ENCODE results near the gene AFF2. TPM values are rescaled to one million over a fixed set of nuclear protein-coding genes. Genes with fewer than 3 reads are reported as not detected.

Gene AFF2
- total RNA-seq, 4 donors from 2014 or later = 0.05 to 1.0 (median 0.23) TPM

GRCh38 chrX:149004936-149005335 is 504.5 kb downstream of the AFF2 start:
- DNase-seq (no peak), ATAC-seq (no peak)
- no peak overlapping the region for H3K27ac ChIP-seq
- no peaks in the 10 kb centered on the region for H3K9me3 ChIP-seq
- H3K4me1 ChIP-seq = no peaks in the 10 kb centered on the region
- H3K36me3 ChIP-seq = no peaks in the 10 kb centered on the region
- no peak overlapping the region for H3K4me3 ChIP-seq
- intact Hi-C loops (cut with DNase I; ENCODE audit: low total_unique reads) (no loop called here), in situ Hi-C loops (cut with MboI; ENCODE audit: low sequenced_read_pairs in 4 of 4) (no loop called here)
- no peaks in the 10 kb centered on the region for H3K27me3 ChIP-seq
- no peak for TF ChIP-seq CTCF (IDR thresholded peaks at IDR 0.05 in 4 of 5, conservative IDR thresholded peaks at IDR 0.05 in 1 of 5)
- TF ChIP-seq POLR2A (IDR thresholded peaks at IDR 0.05) = no peak

- Histone ChIP-seq H3K4me3 (no peak overlapping the region), H3K4me1 (no peaks in the 10 kb centered on the region), H3K27me3 (no peaks in the 10 kb centered on the region), H3K9me3 (no peaks in the 10 kb centered on the region), H3K36me3 (no peaks in the 10 kb centered on the region), H3K27ac (no peak overlapping the region)
- TF ChIP-seq POLR2A (IDR thresholded peaks at IDR 0.05) = no peak
- TF ChIP-seq CTCF (IDR thresholded peaks at IDR 0.05 in 4 of 5, conservative IDR thresholded peaks at IDR 0.05 in 1 of 5) = no peak
- intact Hi-C loops (cut with DNase I; ENCODE audit: low total_unique reads) = no loop called here
- in situ Hi-C loops (cut with MboI; ENCODE audit: low sequenced_read_pairs in 4 of 4) = no loop called here
- no peak for DNase-seq
- ATAC-seq = no peak
These were observed 505.8 kb downstream of the AFF2 start for GRCh38 chrX:149006235-149006634.

GRCh38 chrX:149007423-149007822 is 507.0 kb downstream of the AFF2 start:
- no peak for TF ChIP-seq CTCF (IDR thresholded peaks at IDR 0.05 in 4 of 5, conservative IDR thresholded peaks at IDR 0.05 in 1 of 5)
- TF ChIP-seq POLR2A (IDR thresholded peaks at IDR 0.05) = no peak
- no peak overlapping the region for H3K4me3 ChIP-seq
- no peak overlapping the region for H3K27ac ChIP-seq
- no peaks in the 10 kb centered on the region for H3K4me1 ChIP-seq
- DNase-seq = no peak
- intact Hi-C loops (cut with DNase I; ENCODE audit: low total_unique reads) (no loop called here), in situ Hi-C loops (cut with MboI; ENCODE audit: low sequenced_read_pairs in 4 of 4) (no loop called here)
- H3K9me3 ChIP-seq = no peaks in the 10 kb centered on the region
- no peaks in the 10 kb centered on the region for H3K27me3 ChIP-seq
- ATAC-seq = no peak
- no peaks in the 10 kb centered on the region for H3K36me3 ChIP-seq

- intact Hi-C loops (cut with DNase I; ENCODE audit: low total_unique reads) = no loop called here
- Histone ChIP-seq H3K4me3 (no peak overlapping the region), H3K9me3 (no peaks in the 10 kb centered on the region), H3K4me1 (no peaks in the 10 kb centered on the region), H3K27ac (no peak overlapping the region), H3K27me3 (no peaks in the 10 kb centered on the region), H3K36me3 (no peaks in the 10 kb centered on the region)
- DNase-seq (no peak), ATAC-seq (no peak)
- in situ Hi-C loops (cut with MboI; ENCODE audit: low sequenced_read_pairs in 4 of 4) = no loop called here
- TF ChIP-seq POLR2A (IDR thresholded peaks at IDR 0.05) = no peak
- no peak for TF ChIP-seq CTCF (IDR thresholded peaks at IDR 0.05 in 4 of 5, conservative IDR thresholded peaks at IDR 0.05 in 1 of 5)
These were observed 509.8 kb downstream of the AFF2 start for GRCh38 chrX:149010013-149010852.
